CD1c-positive myeloid dendritic cell (primary cell): ENCODE data around the gene SCAF4.
"Not testable (repeated sequence)": the region's sequence is repeated elsewhere in the genome, so short reads cannot be mapped to it uniquely, and the experiment has no call there.

Experiments
- DNase-seq: peaks from one replicate; pipeline ENCODE4 v3.0.0-alpha.2; 2016; ENCODE audit errors: extremely low spot score

SCAF4 gene, protein sequence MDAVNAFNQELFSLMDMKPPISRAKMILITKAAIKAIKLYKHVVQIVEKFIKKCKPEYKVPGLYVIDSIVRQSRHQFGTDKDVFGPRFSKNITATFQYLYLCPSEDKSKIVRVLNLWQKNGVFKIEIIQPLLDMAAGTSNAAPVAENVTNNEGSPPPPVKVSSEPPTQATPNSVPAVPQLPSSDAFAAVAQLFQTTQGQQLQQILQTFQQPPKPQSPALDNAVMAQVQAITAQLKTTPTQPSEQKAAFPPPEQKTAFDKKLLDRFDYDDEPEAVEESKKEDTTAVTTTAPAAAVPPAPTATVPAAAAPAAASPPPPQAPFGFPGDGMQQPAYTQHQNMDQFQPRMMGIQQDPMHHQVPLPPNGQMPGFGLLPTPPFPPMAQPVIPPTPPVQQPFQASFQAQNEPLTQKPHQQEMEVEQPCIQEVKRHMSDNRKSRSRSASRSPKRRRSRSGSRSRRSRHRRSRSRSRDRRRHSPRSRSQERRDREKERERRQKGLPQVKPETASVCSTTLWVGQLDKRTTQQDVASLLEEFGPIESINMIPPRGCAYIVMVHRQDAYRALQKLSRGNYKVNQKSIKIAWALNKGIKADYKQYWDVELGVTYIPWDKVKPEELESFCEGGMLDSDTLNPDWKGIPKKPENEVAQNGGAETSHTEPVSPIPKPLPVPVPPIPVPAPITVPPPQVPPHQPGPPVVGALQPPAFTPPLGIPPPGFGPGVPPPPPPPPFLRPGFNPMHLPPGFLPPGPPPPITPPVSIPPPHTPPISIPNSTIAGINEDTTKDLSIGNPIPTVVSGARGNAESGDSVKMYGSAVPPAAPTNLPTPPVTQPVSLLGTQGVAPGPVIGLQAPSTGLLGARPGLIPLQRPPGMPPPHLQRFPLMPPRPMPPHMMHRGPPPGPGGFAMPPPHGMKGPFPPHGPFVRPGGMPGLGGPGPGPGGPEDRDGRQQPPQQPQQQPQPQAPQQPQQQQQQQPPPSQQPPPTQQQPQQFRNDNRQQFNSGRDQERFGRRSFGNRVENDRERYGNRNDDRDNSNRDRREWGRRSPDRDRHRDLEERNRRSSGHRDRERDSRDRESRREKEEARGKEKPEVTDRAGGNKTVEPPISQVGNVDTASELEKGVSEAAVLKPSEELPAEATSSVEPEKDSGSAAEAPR

DNA sequence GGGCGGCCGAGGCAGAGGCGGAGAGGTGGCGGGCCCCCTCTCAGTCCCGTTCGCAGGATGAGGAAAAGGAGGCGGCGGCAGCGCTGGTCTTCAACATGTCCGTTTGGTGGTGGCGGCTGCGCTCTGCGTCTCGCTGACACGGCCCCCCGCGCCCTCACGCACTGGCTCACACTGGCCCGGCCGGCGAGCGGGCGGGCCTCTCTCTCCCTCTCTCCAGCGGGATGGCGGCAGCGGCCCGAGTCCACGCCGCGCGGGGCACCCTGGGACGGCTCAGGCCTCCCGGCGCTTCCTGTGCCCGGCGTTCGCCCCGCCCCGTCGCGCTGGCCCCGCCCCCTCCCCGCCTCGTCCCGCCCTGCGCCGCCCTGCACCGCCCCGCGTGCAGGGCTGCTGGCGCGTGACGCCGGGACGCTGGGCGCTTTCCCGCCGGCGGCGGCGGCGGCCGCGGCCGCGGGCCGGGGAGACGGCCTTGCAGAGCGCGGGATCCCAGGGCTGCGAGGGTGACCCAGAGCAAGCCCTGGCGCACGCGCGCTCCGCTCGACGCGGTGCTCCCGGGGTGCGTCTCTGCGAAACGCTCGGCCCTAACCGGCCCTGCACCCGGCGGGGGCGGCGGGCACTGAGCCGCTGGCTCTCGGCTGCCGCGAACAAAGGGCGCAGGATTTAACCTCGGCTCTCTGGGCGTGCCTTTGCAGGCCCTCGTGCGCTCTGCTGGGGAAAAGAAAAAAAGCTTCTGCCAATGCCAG, at the start of gene SCAF4:
TSS of gene SCAF4 (minus strand) at position 262 of the 740 bp plus-strand sequence. CDS start 426 bp downstream, outside the sequence.
- DNase-seq: peak; percentile 95

DNA sequence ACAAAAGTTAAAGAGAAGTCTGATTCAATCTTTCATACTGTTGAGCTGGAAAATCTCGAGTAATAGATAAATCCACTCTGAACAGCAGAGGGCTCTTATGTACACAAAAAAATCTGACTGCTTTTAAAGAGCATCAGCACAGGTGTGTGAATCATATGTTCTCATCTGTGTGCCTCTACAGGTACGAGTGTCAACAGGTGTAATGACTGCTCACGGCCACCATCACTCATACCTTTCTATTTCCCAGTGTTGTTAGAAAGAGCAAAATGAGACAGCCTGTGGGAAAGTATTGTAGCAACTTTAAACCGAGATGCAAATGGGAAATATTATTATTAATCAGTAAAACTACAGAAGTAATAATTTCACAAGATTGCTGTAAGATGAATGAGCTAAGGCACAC, 49.0 kb upstream of the SCAF4 start:
- no peak for DNase-seq

DNA sequence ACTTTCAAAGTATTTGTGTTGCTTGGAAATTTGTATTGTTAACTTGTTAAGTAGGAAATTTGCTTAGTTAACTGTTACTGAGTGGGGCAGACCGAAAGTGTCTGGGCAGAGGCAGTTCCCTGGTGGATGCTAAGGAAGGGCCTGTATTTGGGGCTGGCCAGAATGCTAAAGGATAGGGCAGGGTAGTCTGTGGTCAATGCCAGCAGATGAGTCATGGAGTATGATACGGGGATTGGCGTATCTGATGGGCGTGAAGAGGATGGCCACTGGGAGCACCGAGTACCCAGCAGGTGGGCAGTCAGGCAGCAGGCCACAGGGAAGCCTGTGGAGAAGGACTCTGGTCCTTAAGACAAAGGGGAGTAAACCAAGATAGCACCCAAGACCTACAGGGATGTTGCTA, 46.6 kb upstream of the SCAF4 start:
- DNase-seq: no peak

DNA sequence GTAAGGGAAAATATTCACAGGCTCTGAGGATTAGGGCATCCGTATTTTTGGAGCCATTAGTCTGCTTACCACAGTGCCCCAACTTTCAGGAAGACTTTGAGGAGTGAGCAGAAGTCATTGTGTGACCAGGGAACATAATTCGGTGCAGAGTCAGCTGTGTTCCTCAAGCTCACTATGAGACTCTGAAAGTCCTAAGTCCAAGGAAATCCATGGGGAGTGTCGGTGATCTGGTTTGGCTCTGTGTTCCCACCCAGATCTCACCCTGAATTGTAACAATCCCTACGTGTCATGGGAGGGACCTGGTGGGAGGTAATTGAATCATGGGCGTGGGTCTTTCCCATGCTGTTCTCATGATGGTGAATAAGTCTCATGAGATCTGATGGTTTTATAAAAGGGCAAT, 45.9 kb upstream of the SCAF4 start:
- no peak for DNase-seq

DNA sequence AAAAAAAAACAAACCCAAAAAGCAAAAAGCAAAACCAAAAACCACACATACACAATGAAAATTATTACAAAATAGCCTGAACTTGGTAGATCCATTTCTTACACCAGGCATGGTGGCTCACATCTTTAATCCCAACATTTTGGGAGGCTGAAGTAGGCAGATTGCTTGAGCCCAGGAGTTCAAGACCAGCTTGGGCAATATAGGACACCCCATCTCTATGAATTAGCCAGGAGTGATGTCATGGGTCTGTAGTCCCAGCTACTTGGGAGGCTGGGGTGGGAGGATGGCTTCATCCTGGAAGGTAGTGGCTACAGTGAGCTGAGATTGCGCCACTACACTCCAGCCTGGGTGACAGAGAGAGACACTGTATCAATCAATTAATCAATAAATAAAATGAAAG, 42.1 kb upstream of the SCAF4 start:
- no peak for DNase-seq

DNA sequence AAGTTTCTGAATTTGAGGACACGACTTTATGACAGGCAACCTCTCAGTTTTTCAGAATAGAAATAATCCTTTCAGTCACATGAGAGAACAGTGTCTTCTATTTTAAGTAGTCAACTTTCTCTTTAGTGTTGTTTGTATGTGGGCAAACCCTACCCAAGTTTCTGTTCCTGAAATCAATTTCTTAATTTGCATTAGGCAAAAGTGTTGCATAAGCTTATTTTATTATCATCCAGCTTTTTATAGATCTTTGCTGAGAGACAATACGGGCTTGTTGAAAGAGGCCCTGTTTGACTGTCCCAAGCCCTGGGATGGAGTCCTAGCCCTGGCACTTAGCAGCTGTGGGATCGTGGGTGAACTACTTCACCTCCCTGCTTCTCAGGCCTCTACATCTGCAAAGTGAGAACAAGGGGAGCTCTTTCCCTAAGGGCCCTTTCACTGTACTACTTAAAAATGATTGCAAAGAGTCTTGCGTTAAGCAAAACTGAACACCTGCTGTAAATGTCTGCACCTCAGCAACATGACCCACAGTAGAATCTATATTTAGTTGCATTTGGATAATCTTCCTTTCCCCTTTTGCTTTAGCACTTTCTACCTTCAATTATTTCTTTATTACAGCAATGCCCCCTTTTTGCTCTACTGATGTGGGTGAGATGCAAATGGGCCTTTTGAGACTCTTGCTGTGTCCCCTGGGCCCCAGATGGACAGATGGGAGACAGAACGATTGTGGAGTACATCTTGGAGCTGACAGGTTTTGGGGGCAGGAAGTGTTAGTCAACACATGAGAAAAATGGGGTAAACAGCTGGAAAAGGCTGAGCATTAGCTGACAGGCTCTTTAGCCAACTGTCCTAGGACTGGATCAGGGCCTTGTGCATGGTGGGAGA, 41.0 kb upstream of the SCAF4 start:
- DNase-seq: peak; percentile 73

DNA sequence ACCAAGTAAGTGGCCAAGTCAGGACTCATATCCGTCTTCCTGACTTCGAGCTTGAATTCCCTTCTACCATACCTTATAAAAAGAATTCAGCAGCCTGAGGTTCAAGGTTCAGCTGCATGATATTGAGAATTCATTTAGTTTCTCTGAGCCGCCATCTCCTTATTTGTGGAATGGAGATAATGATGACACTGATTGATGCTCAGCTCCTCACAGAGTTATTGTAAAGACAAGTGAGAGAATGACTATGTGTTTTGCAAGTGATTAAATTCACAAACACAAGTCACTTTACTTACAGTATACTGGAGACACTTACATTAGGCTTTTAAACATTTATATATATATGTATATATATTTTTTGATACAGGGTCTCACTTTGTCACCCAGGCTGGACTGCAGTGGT, 39.8 kb upstream of the SCAF4 start:
- DNase-seq: no peak

DNA sequence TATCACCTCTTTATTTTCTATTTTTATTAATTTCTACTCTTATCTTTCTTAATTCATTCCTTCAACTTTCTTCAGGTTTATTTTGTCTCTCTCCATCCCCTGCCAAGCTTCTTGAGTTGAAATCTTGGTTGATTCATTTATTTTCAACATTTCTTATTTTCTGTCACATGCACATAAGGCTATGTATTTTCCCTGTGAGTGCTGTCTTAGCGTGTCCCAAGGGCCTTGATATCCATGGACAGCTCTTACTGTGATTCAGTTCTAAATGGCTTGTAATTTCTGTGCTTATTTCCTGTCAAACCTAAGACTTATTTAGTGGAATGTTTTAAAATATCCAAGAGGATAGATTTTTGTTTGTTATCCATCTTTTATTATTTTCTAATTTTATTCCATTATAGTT, 36.8 kb upstream of the SCAF4 start:
- DNase-seq: no peak

DNA sequence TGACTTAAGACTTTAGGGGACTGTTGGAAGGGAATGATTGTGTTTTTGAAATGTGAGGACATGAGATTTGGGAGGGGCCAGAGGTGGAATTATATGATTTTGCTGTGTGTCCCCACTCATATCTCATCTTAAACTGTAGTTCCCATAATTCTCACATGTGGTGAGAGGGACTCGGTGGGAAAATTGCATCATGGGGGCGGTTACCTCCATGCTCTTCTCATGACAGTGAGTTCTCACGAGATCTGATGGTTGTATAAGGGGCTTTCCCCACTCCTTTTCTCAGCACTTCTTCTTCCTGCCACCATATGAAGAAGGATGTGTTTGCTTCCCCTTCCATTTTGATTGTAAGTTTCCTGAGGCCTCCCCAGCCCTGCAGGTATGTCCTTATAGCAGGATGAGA, 35.0 kb upstream of the SCAF4 start:
- peak; percentile 20 for DNase-seq

DNA sequence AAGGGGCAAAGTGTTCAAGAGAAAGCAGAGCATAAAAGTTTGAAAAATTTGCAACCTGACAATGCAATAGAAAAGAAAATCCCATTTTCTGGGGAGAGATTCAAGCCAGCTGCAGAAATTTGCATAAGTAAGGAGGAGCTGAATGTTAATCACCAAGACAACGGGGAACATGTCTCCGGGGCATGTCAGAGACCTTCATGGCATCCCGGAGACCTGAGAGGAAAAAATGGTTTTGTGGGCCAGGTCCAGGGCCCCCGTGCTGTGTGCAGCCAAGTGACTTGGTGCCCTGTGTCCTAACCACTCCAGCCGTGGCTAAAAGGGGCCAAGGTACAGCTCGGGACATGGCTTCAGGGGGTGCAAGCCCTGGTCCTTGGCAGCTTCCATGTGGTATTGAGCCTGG, 33.9 kb upstream of the SCAF4 start:
- DNase-seq: not testable (repeated sequence)

DNA sequence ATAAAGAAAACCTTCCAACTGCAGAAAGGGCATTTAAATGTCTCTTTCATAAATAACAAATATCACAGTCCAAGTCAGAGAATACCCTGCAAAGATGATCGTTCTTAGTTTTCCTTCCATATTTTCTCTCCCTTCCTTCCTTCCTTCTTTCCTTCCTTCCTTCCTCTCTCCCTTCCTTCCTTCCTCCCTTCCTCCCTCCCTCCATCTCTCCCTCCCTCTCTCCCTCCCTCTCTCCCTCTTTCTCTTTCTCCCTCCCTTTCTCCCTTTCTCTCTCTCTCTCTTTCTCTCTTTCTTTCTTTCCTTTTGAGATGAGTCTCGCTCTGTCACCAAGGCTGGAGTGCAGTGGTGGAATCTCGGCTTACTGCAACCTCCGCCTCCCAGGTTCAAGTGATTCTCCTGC, 29.0 kb upstream of the SCAF4 start:
- no peak for DNase-seq

DNA sequence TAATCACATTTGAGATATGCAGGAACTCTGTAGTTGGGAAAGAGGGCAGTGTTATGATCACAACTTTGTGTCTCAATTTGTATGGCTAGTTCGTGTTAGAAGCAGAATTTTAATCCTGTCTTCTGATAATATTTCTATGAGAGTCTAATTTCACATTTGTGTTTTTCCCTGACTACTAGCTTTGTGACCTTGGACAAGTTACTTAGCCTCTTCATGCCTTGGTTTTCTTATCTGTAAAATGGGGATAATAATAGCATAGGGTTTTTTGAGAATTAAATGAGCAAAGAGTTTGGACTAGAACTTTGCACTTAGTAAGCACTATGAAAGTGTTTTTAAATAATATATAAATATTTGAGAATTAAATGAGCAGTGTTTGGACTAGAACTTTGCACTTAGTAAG, 24.9 kb upstream of the SCAF4 start:
- DNase-seq: no peak

DNA sequence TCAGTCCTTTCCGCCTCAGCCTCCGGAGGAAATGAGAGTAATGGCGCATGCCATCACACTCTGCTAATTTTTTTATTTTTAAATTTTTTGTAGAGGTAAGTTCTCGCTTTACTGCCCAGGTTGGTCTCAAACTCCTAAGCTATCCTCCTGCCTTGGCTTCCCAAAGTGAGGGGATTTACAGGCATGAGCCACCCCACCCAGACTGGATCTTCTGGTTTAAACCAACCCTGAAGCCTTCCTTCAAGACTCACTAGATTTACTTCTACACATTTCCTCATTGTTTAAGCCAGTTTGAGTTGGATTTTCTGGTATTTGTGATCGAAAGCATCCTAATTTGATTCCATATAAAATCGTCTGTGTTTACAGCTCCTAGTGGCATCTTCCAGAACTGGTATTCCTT, 23.1 kb upstream of the SCAF4 start:
- no peak for DNase-seq

DNA sequence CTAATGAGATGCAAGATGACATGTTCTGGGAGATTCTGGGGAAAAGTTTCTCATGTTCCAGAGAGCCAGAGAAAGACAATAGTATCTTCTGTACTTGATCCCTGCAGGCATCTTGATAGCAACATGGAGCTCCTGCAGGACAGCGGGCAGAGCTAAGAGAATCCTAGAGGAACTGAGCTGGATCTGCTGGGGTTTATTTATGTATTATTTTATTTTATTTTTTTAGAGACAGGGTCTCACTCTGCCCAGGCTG, 22.7 kb upstream of the SCAF4 start:
- no peak for DNase-seq

DNA sequence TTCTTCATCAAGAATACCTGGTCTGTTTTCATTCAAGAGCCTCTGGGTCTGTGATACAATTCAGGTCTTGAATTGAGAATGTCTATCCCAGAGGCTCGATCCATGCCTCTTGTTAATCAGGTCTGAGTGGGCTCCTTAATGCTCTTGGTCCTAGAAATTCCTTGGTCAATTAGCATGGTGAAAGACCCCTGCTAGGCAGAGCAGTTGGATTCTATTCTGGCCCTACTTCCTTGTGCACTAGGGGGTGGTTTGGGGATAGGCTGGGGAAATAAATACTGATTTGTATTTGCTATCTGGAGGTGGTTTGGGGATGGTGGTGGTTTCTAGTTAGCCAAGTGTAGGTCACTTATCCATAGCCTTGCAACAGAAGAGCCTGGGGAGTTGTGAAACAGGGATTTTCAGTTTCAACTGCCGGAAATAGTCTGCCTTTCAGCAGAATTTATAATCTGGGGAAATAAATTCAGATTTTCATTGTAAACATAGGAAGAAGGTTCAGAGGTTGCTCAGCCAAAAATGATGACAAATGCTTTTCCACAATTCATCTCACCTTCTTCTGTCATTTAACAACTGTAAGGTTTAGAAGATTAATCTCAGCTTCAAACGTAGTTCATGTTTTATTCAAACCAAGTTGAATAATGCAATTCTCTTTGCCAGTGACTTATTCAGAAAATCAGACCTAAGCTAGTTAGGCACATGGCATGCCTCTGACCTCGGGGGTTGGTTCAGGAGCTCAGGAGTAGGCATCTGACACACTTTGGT, 22.2 kb upstream of the SCAF4 start:
- no peak for DNase-seq

DNA sequence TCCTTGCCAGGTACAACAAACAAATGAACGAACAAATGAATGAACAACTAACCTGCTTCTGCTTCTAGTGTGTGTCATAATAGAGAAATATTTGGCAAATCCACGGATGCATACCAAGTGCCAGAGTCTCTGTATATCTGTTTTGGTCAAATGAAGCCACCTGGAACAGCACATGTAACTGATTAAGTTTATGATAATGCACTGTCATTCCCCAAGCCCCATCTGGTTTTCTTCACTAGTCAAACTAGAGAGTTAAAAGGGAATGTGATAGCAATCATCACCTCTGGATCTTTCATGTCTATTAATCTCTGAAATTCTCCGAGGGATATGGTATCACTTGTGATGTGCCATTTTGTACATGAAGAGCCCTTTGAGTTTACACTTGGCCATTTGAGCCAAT, 21.0 kb upstream of the SCAF4 start:
- no peak for DNase-seq

DNA sequence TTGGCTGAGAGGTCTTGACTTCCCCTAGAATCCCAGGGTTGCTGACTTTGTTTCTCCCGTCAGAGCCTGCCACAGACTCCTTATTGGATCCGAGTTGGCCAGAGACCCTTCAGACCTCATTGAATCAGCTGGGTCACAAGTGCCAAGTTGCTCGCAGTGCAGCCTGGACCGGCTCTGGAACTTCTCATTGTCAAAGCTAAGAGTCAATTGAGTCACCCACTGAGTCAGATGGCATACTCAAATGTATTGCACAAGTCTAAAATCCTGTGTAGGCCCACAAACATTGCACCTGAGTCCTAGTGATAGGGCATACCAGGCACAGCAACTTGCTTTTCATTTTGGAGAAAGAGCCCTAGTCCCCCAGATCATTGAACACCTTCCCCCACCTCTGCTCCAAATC, 20.4 kb upstream of the SCAF4 start:
- no peak for DNase-seq

DNA sequence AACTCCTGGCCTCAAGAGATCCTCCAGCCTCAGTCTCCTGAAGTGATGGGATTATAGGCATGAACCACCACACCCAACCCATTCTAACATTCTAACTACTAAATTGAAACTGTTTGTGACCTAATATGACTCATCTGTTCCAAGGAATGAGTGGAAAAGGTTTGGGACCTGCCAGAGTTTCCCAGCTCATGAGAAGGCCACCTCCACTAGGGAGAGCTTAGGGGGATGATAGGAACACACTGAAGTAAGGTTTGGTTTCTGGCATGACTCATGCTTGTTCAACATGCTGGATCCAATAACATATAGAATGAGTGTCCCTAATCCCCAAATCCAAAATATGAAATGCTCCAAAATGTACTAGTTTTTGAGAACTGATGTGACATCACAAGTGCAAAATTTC, 18.9 kb upstream of the SCAF4 start:
- no peak for DNase-seq

DNA sequence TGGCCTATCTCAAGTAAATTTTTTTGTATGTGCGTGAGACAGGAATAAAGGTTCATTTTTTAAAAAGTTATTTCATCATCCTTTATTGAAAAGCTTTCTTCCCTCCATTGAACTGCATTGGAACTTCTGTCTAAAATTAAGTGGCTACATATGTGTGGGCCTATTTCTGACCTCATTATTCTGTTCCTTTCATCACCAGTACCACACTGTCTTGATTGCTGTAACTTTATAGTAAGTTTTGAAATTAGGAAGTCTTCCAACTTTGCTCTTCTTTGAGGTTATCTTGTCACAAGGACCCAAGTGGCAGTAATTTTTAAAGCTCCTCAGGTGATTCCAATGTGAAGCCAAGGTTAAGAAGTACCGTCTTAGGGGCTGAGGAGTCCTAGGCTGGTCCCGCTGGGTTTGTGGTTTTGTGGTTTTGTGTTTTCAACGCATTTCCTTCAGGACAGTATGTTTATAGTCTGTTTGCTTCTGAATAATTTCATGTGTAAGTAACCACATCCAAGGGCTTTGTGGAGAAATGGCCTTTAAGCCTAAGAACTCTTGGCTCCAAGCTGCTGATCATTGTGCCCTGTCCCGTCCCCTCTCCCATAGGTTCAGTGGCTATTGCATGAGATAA, 12.4 kb upstream of the SCAF4 start:
- no peak for DNase-seq

DNA sequence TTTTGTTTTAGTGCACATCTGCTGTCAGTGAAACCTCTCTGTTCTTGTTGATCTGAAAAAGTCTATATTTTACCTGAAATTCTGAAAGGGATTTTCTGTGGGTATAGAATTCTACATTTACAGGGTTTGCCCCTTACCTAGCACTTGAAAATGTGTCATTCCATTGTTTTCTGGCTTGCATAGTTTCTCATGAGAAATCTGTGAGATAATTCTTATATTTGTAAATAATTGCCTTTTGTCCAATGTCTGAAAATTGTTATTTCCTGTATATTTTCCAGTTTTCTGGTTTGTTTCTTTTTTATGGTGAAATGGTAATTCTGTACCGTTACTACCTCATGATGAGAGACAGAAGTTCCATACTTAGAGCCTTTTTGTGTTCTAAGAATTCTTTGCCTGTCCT, 11.8 kb upstream of the SCAF4 start:
- DNase-seq: no peak
